Activated T-helper 1 cell treated with anti-CD3 and anti-CD28 coated beads, Interleukin-12 subunit alpha, Interleukin-12 subunit beta, Interleukin-2, Interleukin-4 antibody, amounts not matched to agents 30 ng/mL and 10 ng/mL and 1 ng/mL, durations not matched to agents 14 hours and 24 hours and 36 hours (primary cell): ENCODE results near the gene CDKAL1. TPM values are rescaled to one million over a fixed set of nuclear protein-coding genes. Genes with fewer than 3 reads are reported as not detected.

Experiments used
- DNase-seq: peaks from one replicate; pipeline ENCODE4 v3.0.0; 2021; ENCODE audit warnings: low spot score
- H3K27ac Mint-ChIP-seq: one replicate; pipeline ENCODE4 v1.8.0; 2021; ENCODE audit warnings: mild to moderate bottlenecking, mixed read lengths
- H3K27me3 Mint-ChIP-seq: one replicate; pipeline ENCODE4 v1.8.0; 2022; ENCODE audit warnings: mild to moderate bottlenecking, moderate library complexity, mixed read lengths; ENCODE audit not compliant: insufficient read depth
- H3K36me3 Mint-ChIP-seq: one replicate; pipeline ENCODE4 v1.8.0; 2021; ENCODE audit warnings: low read depth, mixed read lengths
- H3K4me1 Mint-ChIP-seq: one replicate; pipeline ENCODE4 v1.8.0; 2021; ENCODE audit warnings: low read depth, mixed read lengths
- H3K4me3 Mint-ChIP-seq: one replicate; pipeline ENCODE4 v1.8.0; 2021; ENCODE audit warnings: mild to moderate bottlenecking, moderate library complexity, mixed read lengths
- H3K9me3 Mint-ChIP-seq: one replicate; pipeline ENCODE4 v1.8.0; 2021; ENCODE audit warnings: mixed read lengths
- intact Hi-C: fragments of 100-400 bp; cut with micrococcal nuclease; formaldehyde crosslinking; loops from one replicate; pipeline ENCODE4 v1.15.1; 2024
- total RNA-seq: library from RNA; stranded (reverse); gene quantifications from 2 replicates; pipeline ENCODE4 v1.2.3, GENCODE V29; 2022

Gene CDKAL1
- total RNA-seq, 1 donor from 2014 or later: 32.2 TPM

GRCh38 chr6:21071780-21072468, 537.7 kb downstream of the CDKAL1 start:
- Mint-ChIP-seq H3K36me3 (peaks cover 14% of the 10 kb centered on the region), H3K27me3 (no peaks in the 10 kb centered on the region), H3K9me3 (peaks cover 32% of the 10 kb centered on the region), H3K4me3 (no peak overlapping the region), H3K4me1 (no peaks in the 10 kb centered on the region), H3K27ac (no peak overlapping the region)
- intact Hi-C loops: no loop called here
- no peak for DNase-seq

GRCh38 chr6:21073318-21073839, 539.1 kb downstream of the CDKAL1 start:
- intact Hi-C loops: no loop called here
- peaks cover 38% of the 10 kb centered on the region for H3K9me3 Mint-ChIP-seq
- no peak overlapping the region for H3K27ac Mint-ChIP-seq
- no peak overlapping the region for H3K4me3 Mint-ChIP-seq
- H3K27me3 Mint-ChIP-seq: no peaks in the 10 kb centered on the region
- peaks cover 6% of the 10 kb centered on the region for H3K36me3 Mint-ChIP-seq
- no peak for DNase-seq
- no peaks in the 10 kb centered on the region for H3K4me1 Mint-ChIP-seq

- H3K36me3 Mint-ChIP-seq: peaks cover 9% of the 10 kb centered on the region
- no peaks in the 10 kb centered on the region for H3K4me1 Mint-ChIP-seq
- no peak overlapping the region for H3K4me3 Mint-ChIP-seq
- intact Hi-C loops: no loop called here
- H3K27me3 Mint-ChIP-seq: no peaks in the 10 kb centered on the region
- DNase-seq: no peak
- peaks cover 45% of the 10 kb centered on the region for H3K9me3 Mint-ChIP-seq
- no peak overlapping the region for H3K27ac Mint-ChIP-seq
Observed at GRCh38 chr6:21074484-21074883, 540.2 kb downstream of the CDKAL1 start.

- Mint-ChIP-seq H3K4me3 (no peak overlapping the region), H3K27me3 (no peaks in the 10 kb centered on the region), H3K4me1 (no peaks in the 10 kb centered on the region), H3K36me3 (peaks cover 13% of the 10 kb centered on the region), H3K27ac (no peak overlapping the region), H3K9me3 (peaks cover 45% of the 10 kb centered on the region)
- no peak for DNase-seq
- intact Hi-C loops: no loop called here
Observed at GRCh38 chr6:21075986-21076385, 541.7 kb downstream of the CDKAL1 start.

GRCh38 chr6:21078497-21078896, 544.2 kb downstream of the CDKAL1 start:
- Mint-ChIP-seq H3K4me1 (no peaks in the 10 kb centered on the region), H3K36me3 (peaks cover 12% of the 10 kb centered on the region), H3K4me3 (no peak overlapping the region), H3K27ac (no peak overlapping the region), H3K9me3 (peaks cover 26% of the 10 kb centered on the region), H3K27me3 (no peaks in the 10 kb centered on the region)
- intact Hi-C loops: no loop called here
- no peak for DNase-seq

- H3K4me1 Mint-ChIP-seq: no peaks in the 10 kb centered on the region
- no peak for DNase-seq
- H3K27ac Mint-ChIP-seq: no peak overlapping the region
- intact Hi-C loops: no loop called here
- peaks cover 20% of the 10 kb centered on the region for H3K9me3 Mint-ChIP-seq
- no peaks in the 10 kb centered on the region for H3K27me3 Mint-ChIP-seq
- no peak overlapping the region for H3K4me3 Mint-ChIP-seq
- peaks cover 11% of the 10 kb centered on the region for H3K36me3 Mint-ChIP-seq
Observed at GRCh38 chr6:21079468-21080048, 545.3 kb downstream of the CDKAL1 start.

- Mint-ChIP-seq H3K36me3 (peaks cover 16% of the 10 kb centered on the region), H3K9me3 (peaks cover 20% of the 10 kb centered on the region), H3K4me3 (no peak overlapping the region), H3K27ac (no peak overlapping the region), H3K4me1 (no peaks in the 10 kb centered on the region), H3K27me3 (no peaks in the 10 kb centered on the region)
- intact Hi-C loops: no loop called here
- DNase-seq: no peak
Observed at GRCh38 chr6:21080221-21080620, 546.0 kb downstream of the CDKAL1 start.

GRCh38 chr6:21082091-21082490, 547.8 kb downstream of the CDKAL1 start:
- intact Hi-C loops: no loop called here
- peaks cover 18% of the 10 kb centered on the region for H3K36me3 Mint-ChIP-seq

GRCh38 chr6:21083708-21084107, 549.5 kb downstream of the CDKAL1 start:
- H3K4me1 Mint-ChIP-seq: no peaks in the 10 kb centered on the region
- H3K4me3 Mint-ChIP-seq: no peak overlapping the region
- H3K27me3 Mint-ChIP-seq: no peaks in the 10 kb centered on the region
- peaks cover 15% of the 10 kb centered on the region for H3K36me3 Mint-ChIP-seq
- DNase-seq: no peak
- peaks cover 5% of the 10 kb centered on the region for H3K9me3 Mint-ChIP-seq
- intact Hi-C loops: no loop called here
- no peak overlapping the region for H3K27ac Mint-ChIP-seq

More at GRCh38 chr6:21082091-21082490, 547.8 kb downstream of the CDKAL1 start:
- Mint-ChIP-seq H3K27ac (no peak overlapping the region), H3K4me1 (no peaks in the 10 kb centered on the region), H3K4me3 (no peak overlapping the region), H3K27me3 (no peaks in the 10 kb centered on the region), H3K9me3 (peaks cover 13% of the 10 kb centered on the region)
- no peak for DNase-seq

GRCh38 chr6:21084656-21085055, 550.4 kb downstream of the CDKAL1 start:
- no peak for DNase-seq
- intact Hi-C loops: no loop called here
- Mint-ChIP-seq H3K27ac (no peak overlapping the region), H3K27me3 (no peaks in the 10 kb centered on the region), H3K4me3 (no peak overlapping the region), H3K36me3 (peaks cover 15% of the 10 kb centered on the region), H3K9me3 (no peaks in the 10 kb centered on the region), H3K4me1 (no peaks in the 10 kb centered on the region)

GRCh38 chr6:21085211-21085610, 551.0 kb downstream of the CDKAL1 start:
- Mint-ChIP-seq H3K27me3 (no peaks in the 10 kb centered on the region), H3K4me1 (no peaks in the 10 kb centered on the region), H3K9me3 (no peaks in the 10 kb centered on the region), H3K36me3 (peaks cover 13% of the 10 kb centered on the region), H3K27ac (no peak overlapping the region), H3K4me3 (no peak overlapping the region)
- intact Hi-C loops: no loop called here
- no peak for DNase-seq

GRCh38 chr6:21085643-21086042, 551.4 kb downstream of the CDKAL1 start:
- H3K4me3 Mint-ChIP-seq: no peak overlapping the region
- peaks cover 11% of the 10 kb centered on the region for H3K36me3 Mint-ChIP-seq
- no peaks in the 10 kb centered on the region for H3K9me3 Mint-ChIP-seq
- no peak overlapping the region for H3K27ac Mint-ChIP-seq
- no peaks in the 10 kb centered on the region for H3K27me3 Mint-ChIP-seq
- intact Hi-C loops: no loop called here
- no peak for DNase-seq
- H3K4me1 Mint-ChIP-seq: no peaks in the 10 kb centered on the region

GRCh38 chr6:21087188-21087587, 552.9 kb downstream of the CDKAL1 start:
- DNase-seq: no peak
- H3K4me3 Mint-ChIP-seq: no peak overlapping the region
- H3K27me3 Mint-ChIP-seq: no peaks in the 10 kb centered on the region
- H3K9me3 Mint-ChIP-seq: no peaks in the 10 kb centered on the region
- no peak overlapping the region for H3K27ac Mint-ChIP-seq
- intact Hi-C loops: no loop called here
- peaks cover 7% of the 10 kb centered on the region for H3K36me3 Mint-ChIP-seq
- H3K4me1 Mint-ChIP-seq: no peaks in the 10 kb centered on the region
